CD1c-positive myeloid dendritic cell (primary cell): Measurements from ENCODE around the gene FAN1.
"Not testable (repeated sequence)": the region's sequence is repeated elsewhere in the genome, so short reads cannot be mapped to it uniquely, and the experiment has no call there.

ENCODE experiments used
- DNase-seq: peaks from one replicate; pipeline ENCODE4 v3.0.0-alpha.2; 2016; ENCODE audit errors: extremely low spot score

Gene FAN1

GRCh38 chr15:30903497-30904187 lies at the start of gene FAN1:
Gene FAN1, plus strand, starts transcription at chr15:30903915. Its CDS starts 749 bp downstream, at chr15:30904664.
- peak; percentile 81 for DNase-seq

GRCh38 chr15:30859091-30859874 lies 44.4 kb upstream of the FAN1 start:
- DNase-seq = peak; percentile 12

- no peak for DNase-seq
These were observed 38.5 kb upstream of the FAN1 start for GRCh38 chr15:30865257-30865656.

GRCh38 chr15:30870681-30871080 lies 33.0 kb upstream of the FAN1 start:
- no peak for DNase-seq

- no peak for DNase-seq
These were observed 31.4 kb upstream of the FAN1 start for GRCh38 chr15:30872341-30872748.

GRCh38 chr15:30877070-30877469 lies 26.6 kb upstream of the FAN1 start:
- no peak for DNase-seq

- no peak for DNase-seq
These were observed 25.2 kb upstream of the FAN1 start for GRCh38 chr15:30878515-30878914.

- no peak for DNase-seq
These were observed 20.8 kb upstream of the FAN1 start for GRCh38 chr15:30882849-30883433.

- DNase-seq = not testable (repeated sequence)
These were observed 20.0 kb upstream of the FAN1 start for GRCh38 chr15:30883666-30884065.

- no peak for DNase-seq
These were observed 17.9 kb upstream of the FAN1 start for GRCh38 chr15:30885814-30886213.

- no peak for DNase-seq
These were observed 14.5 kb upstream of the FAN1 start for GRCh38 chr15:30889196-30889595.

- no peak for DNase-seq
These were observed 8.1 kb upstream of the FAN1 start for GRCh38 chr15:30895461-30896210.

GRCh38 chr15:30896211-30896606 lies 7.5 kb upstream of the FAN1 start:
- DNase-seq = no peak

GRCh38 chr15:30901889-30902288 lies 1.8 kb upstream of the FAN1 start:
- DNase-seq = no peak

- no peak for DNase-seq
These were observed 1.1 kb downstream of the FAN1 start for GRCh38 chr15:30904812-30905211.

GRCh38 chr15:30905821-30906220 lies 2.1 kb downstream of the FAN1 start:
- DNase-seq = no peak

GRCh38 chr15:30906366-30906765 lies 2.7 kb downstream of the FAN1 start:
- DNase-seq = no peak

GRCh38 chr15:30913761-30914160 lies 10.0 kb downstream of the FAN1 start:
- DNase-seq = no peak

- DNase-seq = no peak
These were observed 13.3 kb downstream of the FAN1 start for GRCh38 chr15:30917013-30917412.

- no peak for DNase-seq
These were observed 14.0 kb downstream of the FAN1 start for GRCh38 chr15:30917675-30918074.

GRCh38 chr15:30918366-30918765 lies 14.7 kb downstream of the FAN1 start:
- DNase-seq = no peak

- no peak for DNase-seq
These were observed 16.3 kb downstream of the FAN1 start for GRCh38 chr15:30919877-30920550.
